ENCODE measurements around the gene MAP2K4.
A peak's percentile ranks its signal among the peaks of the same experiment; 100 is the strongest.

The MAP2K4 gene

GRCh38 chr17:12078791-12079190, 58.1 kb downstream of the MAP2K4 start:
- peak; percentile 24 for DNase-seq (ENCODE audit: extremely low read depth, low read depth)
- no peak for TF ChIP-seq CTCF (IDR thresholded peaks at IDR 0.05; ENCODE audit: low read depth, low read length, missing control alignments)

GRCh38 chr17:12081720-12082119, 61.0 kb downstream of the MAP2K4 start:
- no peak overlapping the region for H3K4me3 ChIP-seq (replicated peaks; ENCODE audit: low read depth, low read length)
- DNase-seq (ENCODE audit: extremely low read depth, low read depth), result no peak
- TF ChIP-seq CTCF (IDR thresholded peaks at IDR 0.05; ENCODE audit: low read depth, low read length, missing control alignments), result no peak

More at GRCh38 chr17:12078791-12079190, 58.1 kb downstream of the MAP2K4 start:
- H3K4me3 ChIP-seq (replicated peaks; ENCODE audit: low read depth, low read length), result no peak overlapping the region

DNA sequence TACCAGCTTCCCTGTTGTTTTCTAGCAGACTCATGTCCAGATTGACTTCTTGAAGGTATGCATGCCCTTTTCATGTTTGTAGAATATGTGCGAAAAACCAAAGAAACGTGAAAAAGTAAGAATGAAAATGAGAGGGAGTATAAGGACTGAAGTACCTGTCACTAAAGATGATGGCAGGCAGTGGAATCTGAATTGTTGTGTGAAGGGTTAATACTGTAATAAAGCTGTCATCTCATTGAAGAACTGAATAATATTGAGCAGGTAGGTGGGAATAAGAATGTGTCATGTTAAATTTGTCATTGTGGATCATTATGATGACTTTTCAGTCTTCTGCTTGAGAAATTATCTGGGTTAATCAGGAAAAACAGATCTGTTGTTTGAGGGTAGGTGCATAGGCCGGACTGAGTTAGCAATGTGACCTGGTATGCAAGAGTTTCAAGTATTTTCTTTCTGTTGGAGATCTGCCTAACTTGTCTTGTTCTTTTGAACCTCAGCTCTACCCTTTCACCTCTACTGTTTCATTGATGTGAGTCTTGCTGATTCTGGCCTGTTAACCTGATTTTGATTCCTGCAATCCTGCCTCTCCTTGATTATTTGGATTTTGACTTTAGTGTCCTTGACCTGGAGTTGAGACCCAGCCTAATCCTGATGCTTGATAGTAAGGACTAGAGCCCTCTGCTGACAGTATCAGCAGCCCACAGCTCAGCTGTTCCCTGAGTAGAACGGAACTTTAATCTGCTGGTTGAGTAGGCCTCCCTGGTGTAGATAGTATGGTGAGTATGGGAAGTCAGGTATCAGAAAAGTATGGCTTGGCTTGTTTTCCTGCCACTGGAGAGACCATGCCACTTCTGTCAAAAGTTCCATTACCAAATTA, 64.6 kb downstream of the MAP2K4 start:
- no peak for TF ChIP-seq CTCF (IDR thresholded peaks at IDR 0.05; ENCODE audit: low read depth, low read length, missing control alignments)
- no peak overlapping the region for H3K4me3 ChIP-seq (replicated peaks; ENCODE audit: low read depth, low read length)
- no peak for DNase-seq (ENCODE audit: extremely low read depth, low read depth)

DNA sequence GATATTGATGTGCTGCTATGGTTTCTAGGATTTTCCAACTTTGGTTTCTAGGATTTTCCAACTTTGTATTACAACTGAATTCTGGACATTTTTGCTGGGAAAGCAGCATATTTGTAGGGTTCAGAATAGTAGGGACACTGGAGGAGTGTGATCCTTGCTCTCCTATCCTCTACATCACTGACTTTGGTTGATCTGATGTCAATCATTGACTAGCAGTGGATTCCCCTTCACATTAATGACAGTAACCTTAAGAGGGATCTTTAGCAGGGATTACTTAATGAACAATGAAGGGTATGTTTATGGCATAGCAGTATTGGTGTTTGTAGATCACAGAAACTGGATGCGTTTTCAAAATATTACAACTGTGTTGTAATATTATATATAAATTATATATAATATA, 67.4 kb downstream of the MAP2K4 start:
- no peak for DNase-seq (ENCODE audit: extremely low read depth, low read depth)
- H3K4me3 ChIP-seq (replicated peaks; ENCODE audit: low read depth, low read length), result no peak overlapping the region
- TF ChIP-seq CTCF (IDR thresholded peaks at IDR 0.05; ENCODE audit: low read depth, low read length, missing control alignments), result no peak

DNA sequence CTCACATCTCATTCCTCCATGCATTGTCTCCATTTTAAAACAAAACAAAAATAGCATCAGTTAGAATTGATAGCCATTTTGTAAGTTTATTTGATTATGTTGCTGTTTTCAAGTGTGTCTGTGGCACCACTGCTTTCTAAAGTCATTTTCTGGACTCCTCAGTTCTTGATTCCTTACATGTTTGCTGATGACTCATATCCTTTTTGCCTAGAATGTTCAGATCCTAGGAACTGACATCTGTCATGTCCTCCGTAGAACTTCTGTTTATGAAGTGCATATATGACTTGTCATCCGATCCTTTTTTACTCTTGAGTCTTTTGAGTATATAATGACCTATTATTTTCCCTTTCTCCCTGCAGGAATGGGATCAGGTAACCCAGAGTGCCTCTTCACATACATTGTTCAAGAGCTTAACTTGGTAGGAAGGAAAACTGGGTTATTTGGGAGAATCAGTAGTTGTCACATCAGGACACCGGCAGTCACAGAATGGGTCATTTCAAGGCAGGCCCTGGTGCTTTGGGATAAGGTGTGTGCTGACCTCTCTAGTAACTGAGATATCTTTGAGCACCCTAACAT, 69.2 kb downstream of the MAP2K4 start:
- peak; percentile 20 for DNase-seq (ENCODE audit: extremely low read depth, low read depth)
- no peak for TF ChIP-seq CTCF (IDR thresholded peaks at IDR 0.05; ENCODE audit: low read depth, low read length, missing control alignments)
- no peak overlapping the region for H3K4me3 ChIP-seq (replicated peaks; ENCODE audit: low read depth, low read length)

GRCh38 chr17:12094336-12094735, 73.7 kb downstream of the MAP2K4 start:
- TF ChIP-seq CTCF (IDR thresholded peaks at IDR 0.05; ENCODE audit: low read depth, low read length, missing control alignments), result no peak
- no peak for DNase-seq (ENCODE audit: extremely low read depth, low read depth)
- H3K4me3 ChIP-seq (replicated peaks; ENCODE audit: low read depth, low read length), result no peak overlapping the region

Measured in HFF-Myc (cell line).